Inflammatory macrophage treated with lipopolysaccharide for 1 hour (primary cell): Measurements from ENCODE around the gene SPEF1.
A peak's percentile ranks its signal among the peaks of the same experiment; 100 is the strongest.

Experiments used
- DNase-seq, 2 donors: peaks; one replicate each; pipeline ENCODE4 v3.0.0-alpha.2; 2020 to 2022

The SPEF1 gene

DNA sequence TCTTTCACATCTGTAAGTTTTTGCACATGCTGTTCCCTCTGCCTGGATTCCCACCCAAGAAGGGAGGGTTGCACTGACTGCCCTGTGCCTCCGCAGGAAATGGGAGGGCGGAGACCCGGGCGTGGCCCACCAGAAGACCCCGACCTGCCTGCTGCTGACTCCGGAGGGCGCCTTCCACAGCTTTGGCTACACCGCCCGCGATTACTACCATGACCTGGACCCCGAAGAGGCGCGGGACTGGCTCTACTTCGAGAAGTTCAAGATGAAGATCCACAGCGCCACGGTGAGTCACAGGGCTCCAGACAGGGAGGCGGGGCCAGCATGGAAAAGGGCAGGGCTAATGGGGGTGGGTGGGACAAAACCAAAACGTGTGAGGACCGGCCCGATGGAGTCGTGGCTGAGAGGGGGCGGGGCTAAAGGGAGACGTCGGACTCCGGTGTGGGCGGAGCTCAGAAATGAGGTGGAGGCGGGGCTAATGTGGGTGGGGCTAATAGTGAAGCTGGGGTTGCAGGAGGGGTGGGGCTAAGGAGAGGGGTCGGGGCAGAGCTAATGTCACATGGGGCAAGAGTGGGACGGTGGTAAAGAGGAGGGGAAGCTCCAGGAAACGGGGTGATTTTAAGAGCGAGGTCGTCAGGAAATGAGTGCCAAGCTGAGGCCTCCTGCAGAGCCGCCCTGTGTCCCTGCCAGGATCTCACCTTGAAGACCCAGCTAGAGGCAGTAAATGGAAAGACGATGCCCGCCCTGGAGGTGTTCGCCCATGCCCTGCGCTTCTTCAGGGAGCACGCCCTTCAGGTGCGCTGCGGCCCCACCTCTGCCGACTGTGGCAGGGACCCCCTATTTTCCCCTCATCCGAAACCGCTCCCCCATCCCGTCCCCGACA is 36.2 kb downstream of the SPEF1 start:
- DNase-seq = peak; percentile 75 to 89

DNA sequence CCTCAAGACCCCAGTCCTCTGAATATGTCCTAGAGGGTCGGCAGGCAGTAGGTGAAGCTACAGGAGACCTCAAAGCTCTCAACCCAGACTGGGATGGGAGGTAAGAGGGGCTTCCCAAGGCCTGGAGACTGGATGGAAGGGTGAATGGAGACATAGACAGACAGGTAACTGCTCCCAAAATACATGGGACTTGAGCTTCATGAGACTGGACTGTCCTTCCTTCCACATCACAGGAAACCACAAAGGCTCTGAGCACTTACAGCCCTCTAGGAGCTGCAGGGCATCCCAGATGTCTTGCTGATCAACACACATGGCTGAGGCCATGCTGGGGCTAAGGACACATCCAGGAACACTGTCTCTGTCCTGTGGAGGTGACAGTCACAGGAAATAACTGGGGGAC is 37.2 kb downstream of the SPEF1 start:
- DNase-seq = no peak

DNA sequence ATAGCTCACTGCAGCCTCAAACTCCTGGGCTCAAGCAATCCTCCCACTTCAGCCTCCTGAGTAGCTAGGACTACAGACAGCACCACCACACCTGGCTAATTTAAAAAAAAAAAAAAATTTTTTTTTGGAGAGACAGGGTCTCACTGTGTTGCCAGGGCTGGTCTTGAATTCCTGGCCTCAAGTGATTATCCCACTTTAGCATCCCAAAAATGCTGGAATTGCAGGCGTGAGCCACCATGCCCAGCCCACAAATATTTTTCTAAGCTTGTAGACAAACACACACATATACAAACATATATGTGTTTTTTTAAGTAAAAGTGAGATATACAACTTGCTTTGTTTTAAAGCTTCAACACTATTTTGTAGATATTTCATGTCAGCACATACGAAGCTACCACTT is 38.0 kb downstream of the SPEF1 start:
- DNase-seq = no peak

- no peak for DNase-seq
Measured at GRCh38 chr20:3741836-3742458, 39.3 kb downstream of the SPEF1 start.

GRCh38 chr20:3740615-3741301 is 40.5 kb downstream of the SPEF1 start:
- DNase-seq = no peak

- DNase-seq = no peak
Measured at GRCh38 chr20:3739926-3740451, 41.3 kb downstream of the SPEF1 start.

DNA sequence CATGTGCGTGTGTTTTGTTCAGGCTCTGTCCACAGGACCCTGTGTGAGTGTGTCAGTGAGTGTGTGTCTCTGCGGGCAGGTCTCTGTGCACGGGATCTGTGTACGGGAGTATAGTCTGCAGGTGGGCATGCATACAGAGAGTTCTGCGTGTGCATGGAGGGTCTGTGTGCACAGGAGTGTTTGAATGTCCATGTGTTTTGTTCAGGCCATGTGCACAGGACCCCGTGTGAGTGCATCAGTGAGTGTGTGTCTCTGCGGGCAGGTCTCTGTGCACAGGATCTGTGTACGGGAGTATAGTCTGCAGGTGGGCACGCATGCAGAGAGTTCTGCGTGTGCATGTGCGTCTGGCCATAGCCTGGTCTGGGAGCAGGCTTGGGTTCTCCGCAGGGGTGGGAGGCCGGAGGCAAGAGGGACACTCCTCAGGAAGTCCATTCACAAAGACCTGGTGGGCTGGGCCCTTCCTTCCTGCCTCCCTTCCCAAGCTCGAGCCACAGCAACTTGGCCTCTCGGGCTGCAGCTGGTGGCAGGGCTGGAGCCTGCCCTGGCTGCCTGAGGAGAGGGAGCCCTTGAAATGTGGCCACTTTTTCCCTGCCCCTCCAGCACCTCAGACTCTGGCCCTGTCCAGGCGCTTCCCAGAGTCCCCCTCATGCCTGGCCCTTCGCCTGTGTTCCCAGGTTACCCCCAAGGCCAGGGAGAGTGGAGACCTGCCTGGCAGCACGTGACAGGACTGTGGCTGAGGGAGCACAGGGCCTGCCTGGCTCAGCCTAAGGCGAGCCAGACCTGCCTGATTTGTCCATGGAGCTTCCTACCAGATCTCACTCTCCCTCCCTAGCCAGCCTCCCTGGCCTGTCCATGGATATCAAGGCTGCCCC is 42.0 kb downstream of the SPEF1 start:
- DNase-seq = no peak

- DNase-seq = no peak
Measured at GRCh38 chr20:3738111-3739053, 42.9 kb downstream of the SPEF1 start.

- no peak for DNase-seq
Measured at GRCh38 chr20:3735768-3736167, 45.5 kb downstream of the SPEF1 start.

DNA sequence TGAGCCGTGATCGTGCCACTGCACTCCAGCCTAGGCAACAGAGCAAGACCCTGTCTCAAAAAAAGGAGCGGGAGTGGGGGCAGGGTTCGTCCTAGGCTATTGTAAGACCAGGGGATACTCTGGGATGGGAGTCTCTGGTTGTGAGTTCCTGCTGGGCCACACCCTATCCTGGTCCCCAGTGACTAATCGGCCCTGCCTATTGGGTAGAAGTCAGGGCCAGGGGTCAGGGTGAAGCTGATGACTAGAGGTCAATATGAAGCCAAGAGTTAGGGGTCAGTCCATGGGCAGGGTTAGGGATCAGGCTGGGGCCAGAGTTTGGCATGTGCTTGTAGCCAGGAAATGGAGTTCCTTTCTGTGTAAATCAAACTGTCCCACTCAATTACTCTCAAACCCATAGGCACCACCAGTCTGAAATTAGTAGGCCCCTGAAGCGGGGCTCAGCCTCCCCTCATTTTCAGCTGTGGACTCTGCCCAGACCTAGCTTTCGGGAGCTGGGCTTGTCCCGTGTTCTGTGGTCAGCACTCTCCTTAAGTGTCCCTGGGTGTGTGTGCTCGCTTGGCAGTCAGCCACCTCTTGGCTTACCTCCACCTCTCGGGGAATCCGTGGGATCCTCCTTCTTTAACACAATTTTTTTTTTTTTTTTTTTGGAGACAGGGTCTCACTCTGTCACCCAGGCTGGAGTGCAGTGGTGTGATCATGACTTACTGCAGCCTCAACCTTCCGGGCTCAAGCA is 47.0 kb downstream of the SPEF1 start:
- no peak for DNase-seq

DNA sequence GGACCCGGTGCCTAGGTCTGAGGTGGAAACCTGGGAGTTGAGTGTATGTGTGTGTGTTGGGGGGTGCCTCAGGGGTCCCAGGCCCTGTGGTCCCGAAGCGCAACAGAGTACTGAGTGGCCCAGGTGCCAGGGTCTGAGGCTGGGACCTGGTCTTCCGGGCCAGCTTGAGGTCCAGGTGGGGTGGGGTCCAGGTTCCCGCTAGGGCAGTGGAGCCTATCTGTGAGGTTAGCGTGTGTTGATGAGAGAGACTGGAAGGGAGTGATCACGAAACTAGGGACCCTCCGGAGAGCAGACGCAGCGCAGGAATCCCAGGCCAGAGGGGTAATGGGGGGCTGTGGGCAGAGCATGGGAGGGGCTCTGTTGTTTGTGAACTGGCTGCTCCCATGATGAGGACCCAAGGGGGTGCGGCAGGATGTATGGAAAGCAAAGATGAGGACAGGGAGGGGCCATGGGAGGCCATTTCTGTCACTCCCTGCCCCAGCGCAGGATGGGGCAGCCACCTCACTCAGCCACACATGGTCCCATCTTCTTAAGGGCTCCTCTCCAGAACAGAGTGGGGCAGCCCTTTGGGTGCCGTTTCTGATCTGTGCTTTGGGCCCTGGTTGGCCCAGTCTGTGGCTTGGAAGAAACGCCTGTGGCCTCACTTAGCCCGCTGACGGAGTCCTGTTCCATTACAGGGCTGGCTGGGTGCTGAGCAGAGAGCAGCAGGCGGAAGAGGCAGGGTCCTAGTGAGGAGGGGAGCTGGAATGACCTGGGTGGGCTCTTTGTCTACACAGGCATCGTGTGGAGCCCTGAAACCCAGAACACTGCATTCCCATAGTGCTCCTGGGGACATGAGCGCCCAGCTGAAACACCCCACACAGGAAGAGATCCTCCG is 47.9 kb downstream of the SPEF1 start:
- DNase-seq = no peak

DNA sequence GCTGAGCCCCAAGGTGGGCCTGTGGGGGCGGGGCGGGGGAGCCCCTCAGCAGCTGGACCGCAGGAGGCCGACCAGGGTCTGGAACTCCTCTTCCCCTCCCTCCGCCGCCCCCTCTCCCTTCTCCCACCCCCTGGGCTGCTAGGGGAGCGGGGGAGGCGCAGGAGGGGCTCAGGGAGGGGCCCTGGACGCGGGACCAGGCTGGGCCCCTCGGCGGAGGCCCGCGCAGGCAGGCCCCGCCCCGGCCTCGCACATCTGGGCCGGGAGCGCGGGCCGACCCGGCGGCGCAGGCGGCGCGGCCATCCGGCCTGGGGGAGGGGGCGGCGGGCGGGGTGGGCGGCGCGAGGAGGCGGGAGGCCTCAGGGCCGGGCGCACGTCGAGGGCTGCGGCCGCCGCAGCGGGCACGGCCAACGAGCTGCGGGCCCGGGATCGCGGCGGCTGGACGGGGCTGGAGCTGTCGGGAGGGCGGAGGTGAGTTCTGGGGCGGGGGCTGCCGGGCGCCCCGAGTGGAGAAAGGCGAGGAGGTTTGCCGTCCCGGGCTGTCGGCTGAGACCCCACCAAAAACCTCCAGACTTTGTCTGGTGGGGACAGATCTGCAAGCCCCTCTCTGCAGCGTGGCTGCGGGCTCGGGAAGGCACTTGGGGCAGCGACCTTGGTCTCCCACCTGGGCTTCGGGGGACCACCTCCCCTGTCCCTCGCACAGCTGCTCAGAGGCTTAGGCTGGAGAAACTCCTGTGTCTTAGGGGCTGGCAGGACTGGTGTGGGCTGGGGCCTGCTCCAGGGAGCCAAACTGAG is 48.7 kb downstream of the SPEF1 start, which contains the start of gene HSPA12B:
HSPA12B (plus strand) TSS at position 359 of the 792 bp plus-strand sequence. CDS start 5,990 bp downstream, outside the sequence.
- DNase-seq = no peak

DNA sequence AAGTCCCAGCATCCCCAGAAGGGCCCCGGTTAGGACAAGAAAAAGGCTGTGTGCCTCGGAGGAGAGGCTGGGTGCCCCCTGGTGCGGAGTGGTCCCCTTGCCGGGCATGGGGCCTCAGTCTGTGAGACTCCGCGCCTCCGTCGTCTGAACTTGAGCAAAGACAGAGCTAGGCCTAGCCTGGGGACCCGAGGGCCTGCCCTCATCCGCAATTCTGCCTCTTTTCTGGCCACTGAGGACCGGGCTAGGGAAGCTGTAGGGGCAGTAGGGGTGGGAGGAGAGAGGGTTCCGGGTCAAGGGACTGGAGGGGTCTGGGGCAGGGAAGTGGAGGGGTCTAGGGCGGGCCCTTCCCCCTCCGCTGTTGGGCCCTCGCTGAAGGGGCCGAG is 49.3 kb downstream of the SPEF1 start:
- no peak for DNase-seq

DNA sequence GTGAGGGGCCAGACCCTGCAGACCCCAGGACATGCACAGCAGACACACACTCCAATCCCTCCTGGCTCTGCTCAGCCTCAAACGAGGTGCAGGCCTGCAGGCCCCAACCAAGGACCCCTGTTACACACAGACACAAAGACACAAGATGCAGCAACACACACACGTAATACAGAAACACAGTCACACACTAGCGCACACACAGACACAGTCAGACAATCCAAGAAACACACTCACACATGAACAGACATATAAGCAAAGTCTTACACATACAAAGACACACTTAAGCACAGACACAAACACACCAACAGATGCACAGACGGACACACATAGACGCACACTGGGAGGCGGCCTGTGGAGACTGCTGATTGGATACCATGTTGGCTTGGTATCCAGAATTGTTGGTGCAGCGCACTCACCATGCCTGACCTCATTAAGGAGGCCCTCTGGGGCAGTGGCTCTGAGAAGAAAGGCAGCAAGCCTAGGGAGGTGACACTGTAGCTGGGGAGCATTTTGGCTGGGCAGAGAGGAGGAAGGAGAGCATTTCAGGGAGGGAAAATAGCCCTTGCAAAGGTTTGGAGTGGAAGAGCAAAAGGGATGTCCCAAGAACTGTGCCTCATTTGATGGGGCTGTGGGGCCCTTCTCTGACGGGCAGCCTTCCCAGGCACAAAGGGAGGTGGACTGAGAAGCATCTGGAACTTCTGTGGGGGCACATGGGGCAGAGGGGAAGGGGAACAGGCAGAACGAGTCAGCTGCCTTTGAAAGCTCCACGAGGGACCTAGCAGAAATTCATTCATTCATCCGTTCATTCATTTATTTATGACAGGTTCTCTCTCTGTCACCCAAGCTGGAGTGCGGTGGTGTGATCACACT is 50.2 kb downstream of the SPEF1 start:
- no peak for DNase-seq

- peak; percentile 25 to 46 for DNase-seq
Measured at GRCh38 chr20:3729811-3730540, 51.3 kb downstream of the SPEF1 start.

DNA sequence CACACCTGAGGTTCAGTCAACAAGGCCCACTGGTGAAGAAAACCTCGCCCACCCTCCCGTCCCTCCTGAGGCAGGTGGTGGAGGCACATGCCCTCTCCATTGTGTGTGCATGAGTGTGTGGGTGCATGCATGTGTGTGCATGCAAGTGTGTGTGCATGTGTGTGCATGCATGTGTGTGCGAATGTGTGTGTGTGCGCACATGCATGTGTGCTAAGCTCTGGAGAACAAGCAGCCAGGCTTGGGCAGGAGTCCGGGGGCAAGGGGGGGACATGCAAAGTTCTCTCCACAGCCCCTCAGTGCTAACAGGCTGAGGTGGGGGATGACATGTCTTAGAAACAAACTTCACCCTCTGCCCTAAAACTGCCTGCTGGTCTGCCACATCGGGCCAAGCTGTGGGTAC is 51.9 kb downstream of the SPEF1 start:
- no peak for DNase-seq

- DNase-seq = no peak
Measured at GRCh38 chr20:3728876-3729275, 52.4 kb downstream of the SPEF1 start.
